Right lobe of liver (tissue), 4 donors: ENCODE data around the gene CYP4F12.

Source experiments
- CTCF ChIP-seq, 4 donors: fragments of 200-600 bp in 3 of 4; fragments of 450-650 bp in 1 of 4; IDR thresholded peaks; one replicate each; pipeline versions ENCODE4 v1.5.1 to v1.8.0; 2016 to 2022; ENCODE audit warnings: antibody characterized with exemption in 4 of 4, mild to moderate bottlenecking in 2 of 4
- POLR2A ChIP-seq: fragments of 450-650 bp; IDR thresholded peaks from one replicate; pipeline ENCODE4 v1.6.1; 2017; ENCODE audit warnings: antibody characterized with exemption, mild to moderate bottlenecking
- donor health status: DM: no; HTN: no; CAD: no.
- donor health status: DM: no; HTN: no; CAD: no.
- donor health status: DM: no; HTN: yes; CAD: no.

- TF ChIP-seq POLR2A (no peak), CTCF (IDR thresholded peaks at IDR 0.05) (no peak)
Observed at GRCh38 chr19:15671891-15672579, 852 bp upstream of the CYP4F12 start.
